GM18520 (cell line): ENCODE results near the gene IFT52.

Source experiments
- ATAC-seq: cut with Tn5 transposase; IDR thresholded peaks from one replicate; pipeline ENCODE4 v1.9.1; 2021; ENCODE audit not compliant: unreplicated experiment

IFT52 gene, protein sequence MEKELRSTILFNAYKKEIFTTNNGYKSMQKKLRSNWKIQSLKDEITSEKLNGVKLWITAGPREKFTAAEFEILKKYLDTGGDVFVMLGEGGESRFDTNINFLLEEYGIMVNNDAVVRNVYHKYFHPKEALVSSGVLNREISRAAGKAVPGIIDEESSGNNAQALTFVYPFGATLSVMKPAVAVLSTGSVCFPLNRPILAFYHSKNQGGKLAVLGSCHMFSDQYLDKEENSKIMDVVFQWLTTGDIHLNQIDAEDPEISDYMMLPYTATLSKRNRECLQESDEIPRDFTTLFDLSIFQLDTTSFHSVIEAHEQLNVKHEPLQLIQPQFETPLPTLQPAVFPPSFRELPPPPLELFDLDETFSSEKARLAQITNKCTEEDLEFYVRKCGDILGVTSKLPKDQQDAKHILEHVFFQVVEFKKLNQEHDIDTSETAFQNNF

DNA sequence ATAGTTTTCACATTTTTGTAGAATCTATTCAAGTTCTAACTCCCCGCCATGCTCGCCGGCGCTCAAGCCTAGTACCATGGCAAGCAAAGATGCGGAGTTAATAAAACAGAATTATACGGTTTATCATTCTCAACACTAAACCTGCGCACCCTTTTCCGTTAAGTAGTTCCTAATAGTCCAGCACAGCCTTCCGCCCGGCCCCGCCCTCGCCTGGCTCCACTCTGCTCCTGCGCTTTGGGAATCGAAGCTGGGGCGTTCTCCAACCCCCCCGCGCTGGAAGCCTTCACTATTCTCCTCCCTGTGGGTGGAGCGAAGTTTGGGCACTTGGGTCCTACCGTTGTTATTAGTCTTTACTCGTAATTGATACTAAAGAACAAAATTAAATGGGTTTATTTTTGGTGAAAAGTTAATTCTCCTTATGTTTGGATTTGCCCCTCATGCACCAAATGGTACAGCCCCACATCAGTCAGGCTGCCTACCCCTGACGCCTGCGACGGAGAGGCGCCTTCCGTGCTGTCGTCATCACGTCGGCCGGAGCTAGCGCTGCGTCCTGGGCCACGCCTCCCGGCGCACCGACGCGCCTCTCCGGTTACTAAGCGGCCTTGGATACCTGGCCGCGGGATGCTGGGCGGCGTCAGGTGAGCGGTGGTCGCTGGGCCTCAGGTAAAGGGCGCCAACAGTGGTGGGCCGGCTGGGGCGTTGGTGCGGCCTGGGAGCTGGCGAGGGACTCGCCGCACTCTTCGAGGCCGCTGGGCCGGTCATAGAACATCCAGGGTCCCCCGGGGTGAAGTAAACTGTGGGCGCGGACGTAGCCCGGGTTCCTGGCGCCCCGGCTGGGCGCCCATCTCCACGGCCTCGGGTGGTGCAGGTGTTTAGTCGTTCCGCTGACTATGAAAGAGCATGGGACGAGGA is at the start of gene IFT52:
IFT52 (plus strand) TSS at position 546 of the 912 bp plus-strand sequence. CDS start 3,762 bp downstream, outside the sequence.
- ATAC-seq = peak; percentile 99

DNA sequence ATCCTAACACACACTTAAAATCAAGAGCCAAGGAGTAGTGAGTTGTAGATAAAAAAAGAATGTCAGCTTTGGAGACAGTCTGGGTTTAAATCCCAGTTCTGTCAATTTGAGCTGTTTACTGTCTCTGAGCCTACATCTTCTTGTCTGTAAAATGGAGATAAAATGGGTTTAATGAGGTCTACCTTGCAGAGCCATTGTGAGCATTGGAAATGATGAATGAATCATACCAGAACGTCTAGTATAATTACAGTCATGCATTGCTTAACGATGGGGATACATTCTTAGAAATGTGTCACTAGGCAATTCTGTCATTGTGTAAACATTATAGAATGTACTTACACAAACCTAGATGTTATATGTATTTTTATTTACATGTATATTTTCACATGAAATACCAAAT is 49.5 kb upstream of the IFT52 start:
- ATAC-seq = no peak

DNA sequence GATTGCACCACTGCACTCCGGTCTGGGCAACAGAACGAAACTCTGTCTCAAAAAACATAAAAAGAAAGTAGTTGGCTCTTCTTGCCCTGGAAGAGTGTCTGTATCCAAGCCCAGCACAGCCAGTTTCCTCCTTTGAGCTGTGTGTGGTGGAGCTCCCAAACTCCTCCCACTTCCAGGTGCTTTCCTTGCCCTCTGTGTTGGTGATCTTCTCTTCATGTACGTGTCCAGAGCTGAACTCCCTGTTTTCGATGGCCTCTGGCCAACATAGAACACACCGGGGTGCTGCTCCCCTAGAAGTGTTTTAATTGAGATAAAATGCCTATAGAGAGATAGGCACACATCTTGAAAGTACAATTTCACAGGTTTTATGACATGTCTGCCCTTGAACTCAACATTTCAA is 48.6 kb upstream of the IFT52 start:
- ATAC-seq = no peak

DNA sequence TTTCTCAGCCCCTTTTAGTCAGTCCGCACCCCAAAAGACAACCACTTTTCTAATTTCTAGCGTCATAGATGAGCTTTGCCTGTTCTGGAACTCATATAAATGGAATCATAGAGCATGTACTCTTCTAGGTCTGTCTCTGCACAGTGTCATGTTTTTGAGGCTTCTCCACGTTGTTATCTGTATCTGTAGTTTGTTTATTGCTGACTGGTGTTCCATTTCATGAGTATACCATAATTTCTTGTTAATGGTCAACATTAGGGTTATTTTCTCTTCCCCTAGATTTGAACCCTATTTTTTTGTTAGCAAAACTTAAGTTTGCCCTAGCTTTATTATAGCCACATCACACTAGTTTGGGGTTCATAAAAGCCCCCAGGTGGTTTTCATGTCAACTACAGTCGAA is 48.1 kb upstream of the IFT52 start:
- no peak for ATAC-seq

DNA sequence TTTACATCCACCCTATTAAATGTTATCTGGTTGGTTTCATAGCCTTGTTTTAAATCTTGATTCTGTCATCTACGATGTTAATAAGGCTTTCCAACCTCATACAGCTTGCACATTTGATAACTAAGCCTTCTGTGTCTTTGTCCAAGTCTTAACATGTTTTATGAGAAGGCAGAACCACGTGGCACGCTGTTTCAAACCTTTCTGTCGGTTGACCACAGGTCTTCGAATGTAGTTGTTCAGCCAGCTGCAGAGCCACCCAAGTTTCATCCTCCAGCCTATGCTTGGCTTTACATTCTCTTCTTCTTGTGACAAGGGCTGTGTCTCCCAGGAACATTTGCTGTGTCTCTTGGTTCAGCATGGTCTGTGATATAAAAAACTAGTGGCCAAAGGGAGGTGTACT is 47.6 kb upstream of the IFT52 start:
- no peak for ATAC-seq

DNA sequence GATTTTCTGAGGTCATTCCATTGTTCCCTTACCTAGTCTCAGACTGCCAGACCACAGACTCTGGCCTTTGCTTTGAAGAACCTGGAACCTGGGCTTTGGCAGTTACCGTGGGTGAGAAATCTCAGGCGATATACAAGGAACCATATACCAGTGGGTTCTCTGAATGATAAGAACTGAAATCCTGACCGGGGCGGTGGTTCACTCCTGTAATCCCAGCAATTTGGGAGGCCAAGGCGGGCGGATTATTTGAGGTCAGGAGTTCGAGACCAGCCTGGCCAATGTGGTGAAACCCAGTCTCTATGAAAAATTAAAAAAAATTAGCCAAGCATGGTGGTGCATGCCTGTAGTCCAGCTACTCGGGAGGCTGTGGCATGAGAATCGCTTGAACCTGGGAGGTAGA is 46.2 kb upstream of the IFT52 start:
- ATAC-seq = no peak

DNA sequence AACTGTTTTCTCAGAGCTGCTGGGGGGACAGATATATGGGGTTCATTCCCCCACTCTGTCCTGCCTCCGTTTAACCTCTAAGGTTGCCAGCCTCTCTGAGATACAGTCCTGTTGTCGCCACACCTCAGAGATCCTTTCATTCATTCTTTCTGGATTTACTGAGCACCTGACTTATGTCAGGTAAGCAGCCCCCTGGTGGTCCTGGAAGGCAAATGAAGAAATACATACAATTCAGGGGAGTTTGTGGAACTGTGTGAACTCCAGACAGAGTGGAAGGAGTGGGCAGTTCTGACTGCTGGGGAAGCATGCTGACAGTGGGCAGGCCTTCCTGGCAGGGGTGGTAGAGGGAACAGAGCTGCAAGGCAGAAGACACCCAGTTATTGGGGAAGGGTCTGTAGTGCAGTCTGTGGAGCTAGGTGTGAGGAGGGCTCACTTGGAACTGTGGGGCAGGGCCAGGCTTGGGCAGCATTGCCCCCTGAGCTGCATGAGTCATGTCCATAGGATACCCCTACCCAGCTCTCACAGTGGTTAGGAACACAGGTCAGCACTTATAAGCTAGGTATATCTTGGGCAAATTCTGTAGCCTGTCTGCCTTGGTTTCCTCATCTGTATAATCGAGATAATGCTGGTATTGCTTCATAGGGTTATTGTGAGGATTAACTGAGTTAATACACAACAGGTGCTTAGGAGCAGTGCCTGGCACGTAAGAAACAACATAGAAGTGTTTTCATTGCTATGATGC is 44.7 kb upstream of the IFT52 start:
- no peak for ATAC-seq

DNA sequence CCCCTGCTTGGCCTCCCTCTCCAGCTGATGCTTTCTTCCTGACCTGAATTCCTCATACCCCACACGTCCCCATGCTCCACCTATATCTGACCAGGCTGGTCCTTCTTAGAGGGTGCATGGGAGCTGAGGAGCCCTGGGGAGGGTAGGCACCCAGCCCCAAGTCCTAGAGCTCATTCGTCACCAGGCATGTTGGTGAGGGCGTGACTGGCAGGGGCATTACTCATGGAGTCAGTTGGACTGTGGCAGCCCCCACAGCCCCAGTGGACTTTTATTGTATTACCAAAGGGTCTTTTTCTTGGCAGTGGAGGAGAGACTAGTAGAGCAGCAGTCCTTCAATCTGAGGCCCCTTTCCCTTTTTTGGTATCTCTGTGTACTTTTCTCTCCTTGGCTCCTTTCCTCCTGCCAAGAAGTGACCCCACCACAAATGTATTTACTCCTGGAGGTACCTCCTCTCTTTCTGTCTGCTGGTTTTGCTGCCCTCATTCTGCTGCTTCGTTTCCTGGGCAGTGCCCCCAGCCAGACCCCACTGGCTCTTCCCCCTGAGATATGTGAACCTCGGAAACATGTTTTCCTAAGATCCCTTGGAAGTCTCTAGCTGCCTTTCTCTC is 42.4 kb upstream of the IFT52 start:
- ATAC-seq = no peak

DNA sequence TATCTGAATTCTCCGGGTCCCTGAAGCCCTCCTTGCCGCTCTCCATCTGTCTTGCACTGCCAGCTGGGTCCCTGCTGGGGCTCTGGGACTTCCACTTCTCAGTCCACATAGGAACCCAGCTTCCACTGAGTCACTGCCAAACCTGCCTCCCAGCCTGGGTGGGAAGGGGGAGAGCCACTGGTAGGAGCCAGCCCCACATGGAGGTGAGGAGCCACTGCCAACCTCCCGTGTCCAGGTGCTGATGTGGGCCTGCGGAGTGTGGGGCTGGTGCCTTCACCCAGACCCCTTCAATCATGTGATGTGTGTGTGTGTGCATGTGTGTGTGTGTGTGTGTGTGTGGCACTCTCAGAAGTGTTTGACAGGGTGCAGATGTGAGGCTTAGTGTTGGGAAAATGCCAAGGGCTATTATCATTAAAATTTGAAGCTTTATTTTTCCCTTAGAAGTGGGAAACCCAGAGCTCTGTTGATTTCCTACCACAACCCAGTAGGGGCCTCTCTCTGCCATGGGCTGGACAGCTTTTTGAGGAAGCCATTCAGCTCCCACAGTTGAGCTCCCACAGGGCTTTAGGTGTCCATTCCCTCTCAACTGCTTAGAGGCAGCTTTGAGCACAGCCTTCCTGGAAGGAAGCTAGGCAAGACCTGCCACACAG is 41.2 kb upstream of the IFT52 start:
- no peak for ATAC-seq

DNA sequence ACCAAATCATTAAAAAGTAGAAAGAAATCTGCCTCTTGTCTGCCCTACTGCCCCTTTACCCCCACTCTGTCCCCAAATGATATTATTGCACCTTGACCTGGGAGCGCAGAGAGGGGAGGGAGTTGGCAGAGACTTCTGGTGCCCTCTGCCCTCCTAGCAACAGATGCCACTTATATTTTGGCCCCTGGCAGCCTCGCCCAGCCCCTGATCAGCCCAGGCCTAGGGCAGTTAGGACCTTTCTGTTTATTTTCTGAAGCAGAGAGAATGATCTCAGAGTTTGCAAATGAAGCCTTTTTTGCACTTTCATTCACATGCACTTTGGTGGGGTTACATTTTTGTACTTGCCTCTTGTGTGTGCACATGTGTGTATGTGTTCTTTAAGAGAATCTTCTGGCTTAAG is 40.3 kb upstream of the IFT52 start:
- no peak for ATAC-seq

DNA sequence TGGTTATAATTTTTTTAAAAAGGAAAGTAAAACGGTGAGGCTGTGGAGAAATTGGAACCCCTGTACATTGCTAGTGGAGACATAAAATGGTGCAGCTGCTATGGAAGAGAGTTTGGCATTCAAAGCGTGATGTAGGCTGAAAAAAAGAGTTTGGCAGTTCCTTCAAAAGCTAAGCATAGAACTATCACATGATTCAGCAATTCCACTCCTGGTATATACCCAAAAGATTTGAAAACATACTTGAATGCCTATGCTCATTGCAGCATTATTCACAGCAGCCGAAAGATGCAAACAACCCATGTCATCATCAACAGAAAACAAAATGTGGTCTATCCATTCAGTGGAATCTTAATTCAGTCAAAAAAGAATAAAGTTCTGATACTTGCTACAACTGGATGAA is 36.4 kb upstream of the IFT52 start:
- no peak for ATAC-seq

DNA sequence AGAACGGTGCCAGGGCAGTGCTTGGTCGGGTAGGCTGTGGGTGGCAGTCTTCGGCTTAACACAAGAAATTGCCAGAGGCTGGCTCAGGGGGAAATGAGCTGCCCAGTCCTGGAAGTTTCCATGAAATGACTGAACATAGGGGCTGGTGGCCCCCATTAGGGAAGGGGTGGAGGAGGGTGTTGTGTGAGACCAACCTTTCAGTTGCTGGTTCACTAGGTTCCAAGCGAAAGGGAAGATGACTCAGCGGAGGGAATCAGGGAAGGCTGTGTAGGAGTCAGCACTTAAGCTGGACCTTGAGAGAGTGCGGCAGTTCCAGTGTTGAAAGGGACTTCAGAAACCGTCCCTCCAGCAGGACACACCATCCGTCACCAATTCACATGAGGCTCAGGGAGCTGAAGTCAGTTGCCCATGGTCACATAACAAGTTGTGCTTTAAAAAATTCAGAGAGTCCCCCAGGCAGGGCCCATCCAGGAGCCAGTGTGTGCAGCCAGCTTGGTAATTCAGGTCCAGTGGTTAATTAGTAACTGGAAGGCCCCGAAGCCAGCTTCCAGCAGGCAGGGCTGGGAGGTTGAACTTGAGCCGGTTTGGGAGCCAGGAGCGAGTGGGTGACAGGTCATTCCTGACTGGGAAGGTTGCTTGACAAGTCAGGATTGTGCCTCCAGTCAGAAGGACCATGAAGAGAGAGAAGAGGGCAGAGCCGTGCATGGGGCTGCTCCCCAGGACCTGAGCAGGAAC is 32.2 kb upstream of the IFT52 start, which contains the start of gene SGK2:
SGK2 (plus strand) TSS at position 616 of the 735 bp plus-strand sequence. CDS start 7,469 bp downstream, outside the sequence.
- ATAC-seq = no peak

DNA sequence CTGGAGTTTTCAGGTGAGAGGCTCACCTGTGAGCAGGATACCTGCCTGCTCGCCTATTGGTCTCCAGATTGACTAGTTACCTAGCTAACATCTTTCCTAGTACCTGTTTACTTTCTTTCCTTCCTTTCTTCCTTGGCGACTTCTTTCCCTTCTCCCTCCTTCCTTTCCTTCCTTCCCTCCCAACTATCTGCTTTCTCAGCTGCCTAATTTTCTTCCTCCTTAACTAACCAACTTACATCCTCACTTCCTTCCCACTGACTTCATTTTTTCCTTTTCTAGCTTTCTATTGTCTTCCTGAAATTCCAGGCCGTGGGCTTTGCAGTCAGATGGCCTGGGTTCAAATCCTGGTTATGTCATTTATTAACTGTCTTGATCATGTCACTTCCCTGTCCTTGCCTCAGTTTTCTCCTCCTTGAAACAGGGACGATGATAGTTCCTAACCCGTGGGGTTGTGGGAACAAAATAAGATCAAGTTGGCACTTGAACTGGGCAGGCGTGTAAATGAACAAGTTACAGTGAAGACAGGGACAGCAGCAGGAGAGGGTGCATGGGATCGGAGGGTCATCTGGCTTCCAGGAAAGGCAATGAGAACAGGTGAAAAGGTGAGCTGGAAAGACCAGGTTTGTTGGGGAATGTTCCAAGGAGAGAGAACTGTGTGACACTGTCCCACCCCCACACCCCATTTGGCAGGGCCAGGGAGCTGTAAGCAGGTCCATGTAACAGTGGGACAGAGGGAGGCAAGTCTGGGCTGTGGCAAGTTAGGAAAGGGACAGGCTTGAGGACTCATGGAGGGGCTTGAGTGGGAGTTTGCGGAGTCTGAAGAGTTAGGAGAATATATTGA is 31.4 kb upstream of the IFT52 start:
- no peak for ATAC-seq

DNA sequence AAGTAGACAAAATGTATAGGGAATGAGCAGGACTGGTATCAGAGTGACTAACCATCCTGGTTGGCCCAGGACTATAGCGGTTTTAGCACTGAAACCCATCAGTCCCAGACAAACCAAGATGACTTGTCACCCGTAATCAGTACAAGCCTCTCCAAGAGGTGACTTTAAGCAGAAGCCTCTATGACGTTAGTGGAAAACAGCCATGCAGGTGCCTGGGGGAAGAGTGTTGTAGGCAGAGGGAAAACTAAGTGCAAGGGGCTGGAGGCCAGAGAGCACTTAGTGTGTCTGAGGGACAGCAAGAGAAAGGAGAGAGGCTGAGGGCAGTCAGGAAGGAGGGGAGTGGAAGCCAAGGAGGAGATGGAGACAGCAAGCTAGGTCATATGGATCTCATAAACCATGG is 29.8 kb upstream of the IFT52 start:
- ATAC-seq = no peak

DNA sequence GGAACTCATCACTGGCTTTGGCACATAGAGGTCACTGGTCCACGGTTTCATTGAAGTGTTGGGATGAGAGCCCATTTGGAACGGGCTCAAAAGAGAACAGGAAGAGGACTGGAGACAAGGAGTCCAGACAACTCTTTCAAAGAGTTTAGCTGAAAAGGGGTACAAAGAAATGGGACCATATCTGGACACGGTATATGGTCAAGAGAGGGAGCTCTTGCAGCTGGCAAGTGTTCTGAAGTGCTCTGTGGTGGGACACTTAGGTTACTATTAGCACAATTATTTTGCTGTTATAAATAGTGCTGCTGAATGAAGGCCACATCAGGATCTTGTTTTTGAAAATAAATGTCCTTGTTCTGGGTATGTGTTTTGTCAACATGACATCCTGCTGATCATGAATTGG is 27.3 kb upstream of the IFT52 start:
- ATAC-seq = no peak

DNA sequence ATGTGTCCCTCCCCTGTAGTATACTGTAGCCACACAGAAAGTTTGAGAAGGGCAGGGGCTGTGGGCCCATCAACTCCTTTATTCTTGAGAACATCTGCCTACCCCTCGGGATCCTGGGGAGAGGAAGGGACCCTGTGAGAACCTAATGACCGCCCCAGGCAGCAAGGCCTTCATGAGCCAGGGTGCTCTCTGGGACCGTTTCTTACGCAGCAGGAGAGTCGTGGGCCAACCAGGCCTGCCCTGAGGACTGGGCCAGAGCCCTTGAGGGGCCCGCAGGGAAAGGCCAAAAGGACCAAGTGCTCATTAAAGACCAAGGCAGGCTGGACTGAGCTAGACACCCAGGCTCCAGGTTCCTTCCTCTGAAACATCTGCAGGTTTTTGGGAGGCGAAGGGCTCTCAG is 26.7 kb upstream of the IFT52 start:
- no peak for ATAC-seq

DNA sequence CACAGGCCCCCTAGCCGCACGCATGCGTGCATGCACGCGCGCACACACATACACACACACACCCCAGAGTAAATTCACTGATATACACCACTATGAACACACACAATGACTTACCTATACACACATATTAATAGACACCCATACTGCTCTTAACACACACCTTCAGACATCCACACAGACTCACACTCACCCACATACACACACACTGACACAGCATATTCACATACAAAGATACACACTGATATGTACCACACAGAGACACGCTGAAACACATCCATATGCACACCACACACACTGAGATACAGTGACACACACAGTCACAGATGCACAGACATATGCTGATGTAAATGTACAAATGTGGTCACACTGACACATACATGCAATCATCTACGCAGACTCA is 26.3 kb upstream of the IFT52 start:
- ATAC-seq = no peak

DNA sequence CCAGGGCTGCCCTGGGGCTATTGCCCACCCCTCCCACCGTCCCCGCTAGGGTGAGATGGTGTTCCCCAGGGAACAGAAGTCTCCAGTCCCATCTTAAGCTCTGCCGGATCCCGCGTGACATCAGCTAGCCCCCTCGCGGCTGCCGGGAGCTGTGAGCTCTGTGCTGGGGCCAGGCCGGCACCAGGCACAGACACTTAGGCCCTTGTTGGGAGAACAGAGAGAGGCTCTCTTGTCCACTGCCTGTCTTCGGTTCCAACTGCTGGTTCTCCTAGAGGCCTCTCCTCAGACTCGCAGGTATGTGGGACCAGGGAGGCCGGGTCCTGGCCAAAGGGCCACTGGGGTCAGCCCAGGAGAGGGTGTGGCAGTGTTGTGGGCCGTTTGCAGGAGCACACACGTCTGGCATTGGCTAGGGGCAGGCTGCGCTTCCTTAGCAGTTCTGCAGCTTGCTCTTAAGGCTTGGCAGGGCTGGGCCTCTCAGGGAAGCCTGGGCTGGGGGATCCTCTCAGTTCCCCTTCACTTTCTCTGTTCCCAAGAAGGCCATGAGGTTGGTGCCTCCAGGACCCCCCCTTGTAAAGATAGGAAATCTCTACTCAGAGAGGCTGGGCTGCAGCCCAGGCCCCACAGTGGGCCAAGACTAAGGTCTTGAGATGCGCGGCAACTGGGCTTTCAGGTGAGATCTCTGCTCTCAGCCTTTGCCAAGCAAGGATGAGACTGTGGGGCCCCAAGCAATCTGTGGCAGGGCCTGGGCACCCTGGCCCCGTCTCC is 25.6 kb upstream of the IFT52 start:
- no peak for ATAC-seq
